Right cardiac atrium (tissue), 5 donors: ENCODE results near the gene ALG12. TPM values are rescaled to one million over a fixed set of nuclear protein-coding genes. Genes with fewer than 3 reads are reported as not detected.

Experiments used
- microRNA-seq, 2 donors: library from miRNA; unstranded; fragments of <30 nt; microRNA quantifications; one replicate each; pipeline ENCODE4 v1.2.0, GENCODE V29; 2020 to 2021
- polyA plus RNA-seq: library from polyadenylated mRNA; stranded (reverse); fragments of 200-250 nt; gene quantifications from one replicate; pipeline ENCODE4 v1.2.3, GENCODE V29; 2013
- total RNA-seq, 4 donors: library from RNA; stranded (reverse); fragmentation: NEBNext Ultra II Directional; extraction: Animal tissue kit (Norgen Biotek cat#: 25700); gene quantifications; one replicate each; pipeline ENCODE4 v1.2.1, GENCODE V29; 2021
- donor health status: healthy with polysubstance abuse.
- donor health status: DM: no; HTN: yes; CAD: no.
- donor health status: DM: no; HTN: no; CAD: no.
- donor health status: DM: no; HTN: yes; CAD: no; lungs with severe emphysema.
- donor health status: DM: yes; HTN: yes; CAD: no.

Gene ALG12
- total and polyA plus RNA-seq, 5 donors: 13.0 to 19.7 (median 16.2) TPM

Small RNA genes lying within 50 kb of the gene (microRNA-seq; reads per million reads assigned to microRNA genes)
- 0 reads per million in 2 donors for gene MIR6821

Other genes starting within 250 kb of the ALG12 start
- gene BRD1, start 90.6 kb downstream of the ALG12 start, total RNA-seq: 10 to 100 TPM; 17.7 to 19.4 (median 18.3) TPM
- 16.3 TPM for gene BRD1, start 90.6 kb downstream of the ALG12 start, polyA plus RNA-seq
- 1 to 10 TPM; 3.4 to 5.3 (median 4.1) TPM for gene ZBED4, start 64.6 kb downstream of the ALG12 start, total RNA-seq
- 2.3 TPM for gene ZBED4, start 64.6 kb downstream of the ALG12 start, polyA plus RNA-seq
- gene CRELD2, start 196 bp upstream of the ALG12 start, total RNA-seq: 10 to 100 TPM; 22.1 to 40.0 (median 26.8) TPM
- 21.8 TPM for gene CRELD2, start 196 bp upstream of the ALG12 start, polyA plus RNA-seq
- 10 to 100 TPM; 39.9 to 55.8 (median 49.9) TPM for gene PIM3, start 42.3 kb upstream of the ALG12 start, total RNA-seq
- 39.0 TPM for gene PIM3, start 42.3 kb upstream of the ALG12 start, polyA plus RNA-seq
- gene IL17REL, start 94.3 kb upstream of the ALG12 start, total RNA-seq: under 1 TPM in 1 of 4 donors, not detected in 3; 0.06 TPM
- gene IL17REL, start 94.3 kb upstream of the ALG12 start, polyA plus RNA-seq: not detected
- gene TTLL8, start 139.9 kb upstream of the ALG12 start, total RNA-seq: not detected
- gene TTLL8, start 139.9 kb upstream of the ALG12 start, polyA plus RNA-seq: not detected
- under 1 TPM in 3 of 4 donors, not detected in 1; 0.14 to 0.71 (median 0.14) TPM for gene MLC1, start 167.0 kb upstream of the ALG12 start, total RNA-seq
- gene MLC1, start 167.0 kb upstream of the ALG12 start, polyA plus RNA-seq: 1.2 TPM
- gene MOV10L1, start 171.6 kb upstream of the ALG12 start, total RNA-seq: under 1 TPM; 0.29 to 0.62 (median 0.53) TPM
- gene MOV10L1, start 171.6 kb upstream of the ALG12 start, polyA plus RNA-seq: 0.63 TPM